ENCODE results near the gene NPIPB8.
A peak's percentile ranks its signal among the peaks of the same experiment; 100 is the strongest.
"Not testable (repeated sequence)": the region's sequence is repeated elsewhere in the genome, so short reads cannot be mapped to it uniquely, and the experiment has no call there.

The NPIPB8 gene

GRCh38 chr16:28637765-28638164 lies at the start of gene NPIPB8:
Gene NPIPB8, plus strand, starts transcription at chr16:28638065. Its CDS starts 296 bp downstream, at chr16:28638361.
- in situ Hi-C loops (cut with MboI; ENCODE audit: low sequenced_read_pairs); H3K9me3 ChIP-seq; H3K4me3 ChIP-seq; DNase-seq (ENCODE audit: low spot score in 2 of 2); H3K36me3 ChIP-seq (replicated peaks); H3K27me3 ChIP-seq (ENCODE audit: low read depth); H3K4me1 ChIP-seq: not testable (repeated sequence)

DNA sequence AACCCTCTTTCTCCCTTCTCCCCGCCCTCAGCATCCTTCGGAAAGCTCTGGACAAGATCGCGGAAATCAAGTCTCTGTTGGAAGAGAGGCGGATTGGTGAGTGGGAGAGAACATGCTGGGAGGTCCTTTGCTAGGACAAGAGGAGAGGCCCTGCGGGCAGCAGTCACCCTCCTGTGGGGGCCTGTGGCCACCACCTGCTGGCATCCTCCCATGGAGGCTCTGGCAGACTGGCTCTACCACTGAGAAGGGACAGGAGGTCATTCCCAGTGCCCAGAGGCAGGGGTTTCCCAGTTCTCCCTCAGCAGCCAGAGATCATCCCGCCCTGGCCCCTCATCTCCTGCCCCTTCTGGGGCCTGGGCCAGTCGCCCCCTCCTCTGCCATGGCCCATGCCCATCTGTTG lies 48.8 kb upstream of the NPIPB8 start:
- in situ Hi-C loops (cut with MboI; ENCODE audit: low sequenced_read_pairs): loop anchor here (25.0 kb wide), 1 partner anchor 277 kb away; no protein-coding TSS in a partner anchor
- no peaks in the 10 kb centered on the region for H3K9me3 ChIP-seq
- H3K4me1 ChIP-seq: no peaks in the 10 kb centered on the region
- H3K36me3 ChIP-seq (replicated peaks): no peaks in the 10 kb centered on the region; the same call in 1 of the 2 replicates
- H3K4me3 ChIP-seq: no peak overlapping the region
- H3K27me3 ChIP-seq (ENCODE audit: low read depth): no peaks in the 10 kb centered on the region
- DNase-seq (ENCODE audit: low spot score in 2 of 2): no peak

- no peaks in the 10 kb centered on the region for H3K27me3 ChIP-seq (ENCODE audit: low read depth)
- no peaks in the 10 kb centered on the region; the same call in 1 of the 2 replicates for H3K36me3 ChIP-seq (replicated peaks)
- DNase-seq (ENCODE audit: low spot score in 2 of 2): no peak
- H3K4me3 ChIP-seq: no peak overlapping the region
- no peaks in the 10 kb centered on the region for H3K9me3 ChIP-seq
- no peaks in the 10 kb centered on the region for H3K4me1 ChIP-seq
- in situ Hi-C loops (cut with MboI; ENCODE audit: low sequenced_read_pairs): loop anchor here (25.0 kb wide), 1 partner anchor 278 kb away; no protein-coding TSS in a partner anchor
Observed at GRCh38 chr16:28589930-28590329, 47.9 kb upstream of the NPIPB8 start.

- Histone ChIP-seq H3K9me3 (no peaks in the 10 kb centered on the region), H3K4me3 (no peak overlapping the region), H3K36me3 (replicated peaks) (no peaks in the 10 kb centered on the region; the same call in 1 of the 2 replicates), H3K27me3 (ENCODE audit: low read depth) (no peaks in the 10 kb centered on the region), H3K4me1 (no peaks in the 10 kb centered on the region)
- DNase-seq (ENCODE audit: low spot score in 2 of 2): no peak
- in situ Hi-C loops (cut with MboI; ENCODE audit: low sequenced_read_pairs): loop anchor here (25.0 kb wide), 1 partner anchor 278 kb away; no protein-coding TSS in a partner anchor
Observed at GRCh38 chr16:28590384-28591340, 47.2 kb upstream of the NPIPB8 start.

DNA sequence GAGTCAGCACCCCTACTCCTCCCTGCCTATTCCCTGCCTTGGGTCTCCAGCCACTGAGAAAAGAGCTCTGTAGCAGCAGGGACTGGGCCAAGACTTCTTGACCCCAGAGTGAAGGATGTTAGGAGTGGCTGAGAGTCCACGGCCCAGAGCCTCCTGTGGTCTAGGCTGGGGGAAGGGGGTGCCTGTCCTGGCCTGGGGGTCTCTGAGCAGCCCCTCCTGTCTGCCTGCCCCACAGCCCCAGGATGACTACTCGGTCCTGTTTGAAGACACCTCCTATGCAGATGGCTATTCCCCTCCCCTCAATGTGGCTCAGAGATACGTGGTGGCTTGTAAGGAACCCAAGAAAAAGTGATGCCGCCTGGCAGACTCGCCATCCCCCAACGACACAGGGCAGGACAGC lies 46.5 kb upstream of the NPIPB8 start:
- in situ Hi-C loops (cut with MboI; ENCODE audit: low sequenced_read_pairs): loop anchor here (25.0 kb wide), 1 partner anchor 279 kb away; no protein-coding TSS in a partner anchor
- H3K4me3 ChIP-seq: no peak overlapping the region

DNA sequence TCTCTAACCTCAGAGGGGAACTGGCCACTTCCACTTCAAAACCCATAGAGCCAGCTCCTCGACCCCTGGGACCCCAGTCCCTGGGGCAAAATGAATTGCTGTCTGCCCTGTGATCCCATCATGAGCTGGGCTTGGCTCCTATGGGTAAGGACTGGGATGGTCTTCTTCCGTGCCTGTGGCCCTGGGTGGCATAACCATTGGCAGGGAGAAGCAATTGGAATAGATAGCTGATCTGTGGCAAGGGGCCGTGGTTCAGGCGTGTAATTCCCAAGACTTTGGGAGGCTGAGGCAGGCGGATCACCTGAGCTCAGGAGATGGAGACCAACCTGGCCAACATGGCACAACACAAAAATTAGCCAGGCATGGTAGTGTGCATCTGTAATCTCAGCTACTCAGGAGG lies 45.4 kb upstream of the NPIPB8 start:
- no peak for DNase-seq (ENCODE audit: low spot score in 2 of 2)
- no peaks in the 10 kb centered on the region for H3K9me3 ChIP-seq
- in situ Hi-C loops (cut with MboI; ENCODE audit: low sequenced_read_pairs): loop anchor here (25.0 kb wide), 1 partner anchor 280 kb away; no protein-coding TSS in a partner anchor

More for the DNA sequence above, 46.5 kb upstream of the NPIPB8 start:
- H3K4me1 ChIP-seq: no peaks in the 10 kb centered on the region
- no peaks in the 10 kb centered on the region for H3K27me3 ChIP-seq (ENCODE audit: low read depth)
- H3K9me3 ChIP-seq: no peaks in the 10 kb centered on the region
- DNase-seq (ENCODE audit: low spot score in 2 of 2): no peak
- H3K36me3 ChIP-seq (replicated peaks): no peaks in the 10 kb centered on the region; the same call in 1 of the 2 replicates

DNA sequence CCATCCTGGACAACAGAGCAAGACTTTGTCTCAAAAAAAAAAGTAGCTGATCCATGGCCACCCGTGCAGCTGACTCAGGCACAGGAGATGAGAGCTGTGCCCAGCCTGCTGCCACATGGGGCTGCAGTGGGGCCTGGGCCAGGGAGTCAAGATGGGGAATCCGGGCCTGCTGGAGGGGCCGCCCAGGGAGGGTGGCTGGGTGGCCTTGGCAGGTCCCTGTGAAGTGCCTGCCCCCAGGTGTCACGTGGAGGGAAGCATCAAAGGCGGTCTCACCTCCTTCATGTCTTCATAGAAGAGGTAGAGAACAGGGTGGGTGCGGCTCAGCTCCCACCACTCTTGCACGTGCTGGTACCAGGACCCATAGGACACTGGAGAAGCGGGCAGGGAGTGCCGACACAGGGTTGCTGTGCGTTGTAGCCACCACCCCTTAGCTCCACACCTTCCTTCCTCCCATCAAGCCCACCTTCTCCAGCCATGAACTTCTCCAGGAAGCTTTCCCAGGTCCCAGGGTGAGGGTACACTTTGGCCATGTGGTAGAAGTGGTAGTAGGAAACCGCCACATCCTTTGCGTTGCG lies 44.8 kb upstream of the NPIPB8 start:
- no peak for DNase-seq (ENCODE audit: low spot score in 2 of 2)
- H3K36me3 ChIP-seq (replicated peaks): no peaks in the 10 kb centered on the region; the same call in 1 of the 2 replicates
- in situ Hi-C loops (cut with MboI; ENCODE audit: low sequenced_read_pairs): loop anchor here (25.0 kb wide), 1 partner anchor 281 kb away; no protein-coding TSS in a partner anchor

More for the DNA sequence above, 45.4 kb upstream of the NPIPB8 start:
- Histone ChIP-seq H3K4me3 (no peak overlapping the region), H3K27me3 (ENCODE audit: low read depth) (no peaks in the 10 kb centered on the region), H3K36me3 (replicated peaks) (no peaks in the 10 kb centered on the region; the same call in 1 of the 2 replicates), H3K4me1 (no peaks in the 10 kb centered on the region)

DNA sequence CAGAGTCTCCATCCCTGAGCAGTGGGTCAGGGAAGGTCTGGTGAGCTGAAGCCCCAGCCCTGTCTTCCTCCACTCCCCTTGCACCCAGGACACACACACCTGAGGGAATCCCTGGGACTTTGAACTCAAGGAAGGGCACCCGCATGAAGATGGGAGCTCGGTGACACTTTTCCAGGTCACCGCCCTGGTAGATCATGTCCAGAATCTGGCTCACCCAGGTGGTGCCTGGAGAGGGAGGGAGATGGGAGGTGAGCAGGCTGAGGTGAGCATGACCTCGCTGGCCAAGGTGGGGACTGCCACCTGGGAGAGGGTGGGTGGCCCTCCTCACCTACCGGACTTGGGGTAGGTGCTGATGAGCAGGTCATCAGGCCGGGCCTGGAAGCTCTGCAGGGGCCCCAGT lies 42.4 kb upstream of the NPIPB8 start:
- H3K9me3 ChIP-seq; H3K4me1 ChIP-seq; DNase-seq (ENCODE audit: low spot score in 2 of 2); H3K36me3 ChIP-seq (replicated peaks); H3K4me3 ChIP-seq; H3K27me3 ChIP-seq (ENCODE audit: low read depth): not testable (repeated sequence)
- in situ Hi-C loops (cut with MboI; ENCODE audit: low sequenced_read_pairs): loop anchor here (25.0 kb wide), 1 partner anchor 283 kb away; no protein-coding TSS in a partner anchor

More for the DNA sequence above, 44.8 kb upstream of the NPIPB8 start:
- no peaks in the 10 kb centered on the region for H3K27me3 ChIP-seq (ENCODE audit: low read depth)
- H3K9me3 ChIP-seq: no peaks in the 10 kb centered on the region
- no peak overlapping the region for H3K4me3 ChIP-seq
- H3K4me1 ChIP-seq: no peaks in the 10 kb centered on the region

GRCh38 chr16:28596115-28596630 lies 41.7 kb upstream of the NPIPB8 start:
- Histone ChIP-seq H3K4me3 (no peak overlapping the region), H3K27me3 (ENCODE audit: low read depth) (no peaks in the 10 kb centered on the region), H3K9me3 (no peaks in the 10 kb centered on the region), H3K4me1 (no peaks in the 10 kb centered on the region), H3K36me3 (replicated peaks) (no peaks in the 10 kb centered on the region)
- DNase-seq (ENCODE audit: low spot score in 2 of 2): no peak
- in situ Hi-C loops (cut with MboI; ENCODE audit: low sequenced_read_pairs): loop anchor here (25.0 kb wide), 1 partner anchor 284 kb away; no protein-coding TSS in a partner anchor

GRCh38 chr16:28596840-28597691 lies 40.8 kb upstream of the NPIPB8 start, which contains the start of gene SULT1A2:
Gene SULT1A2, minus strand, starts transcription at chr16:28597050. Its CDS starts 1,120 bp downstream, at chr16:28595930.
- Histone ChIP-seq H3K9me3 (no peaks in the 10 kb centered on the region), H3K36me3 (replicated peaks) (no peaks in the 10 kb centered on the region), H3K4me1 (no peaks in the 10 kb centered on the region), H3K4me3 (no peak within 1 kb of the TSS), H3K27me3 (ENCODE audit: low read depth) (no peaks in the 10 kb centered on the region)
- DNase-seq (ENCODE audit: low spot score in 2 of 2): no peak
- in situ Hi-C loops (cut with MboI; ENCODE audit: low sequenced_read_pairs): loop anchor here (25.0 kb wide), 1 partner anchor 285 kb away; no protein-coding TSS in a partner anchor

DNA sequence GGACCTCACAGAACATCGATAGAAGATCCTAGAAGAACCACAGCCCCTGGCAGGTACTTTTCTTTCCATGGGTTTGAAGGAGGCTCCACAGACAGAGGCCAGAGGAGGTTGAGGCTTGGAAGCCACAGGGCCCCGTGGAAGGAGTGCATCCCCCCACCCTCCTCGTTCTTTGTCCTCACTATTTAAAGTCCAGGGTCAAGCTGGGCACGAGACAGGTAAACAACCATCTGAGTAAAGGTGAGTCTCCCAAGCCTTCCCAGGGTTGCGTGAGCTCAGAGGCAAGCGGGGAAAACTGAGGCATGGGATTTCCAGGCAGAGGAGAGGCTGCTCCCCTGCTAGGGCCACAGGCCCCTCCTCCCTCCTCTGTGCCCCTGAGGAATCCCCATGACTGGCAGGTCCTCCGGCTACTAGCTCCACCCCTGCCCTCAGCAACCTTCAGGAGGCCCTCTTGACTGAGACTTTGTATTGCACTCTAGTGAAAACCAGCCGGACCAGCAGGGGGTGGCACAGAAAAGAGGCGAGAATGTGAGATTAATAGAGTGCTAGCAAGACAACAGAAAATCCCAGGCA lies 40.1 kb upstream of the NPIPB8 start:
- Histone ChIP-seq H3K36me3 (replicated peaks) (no peaks in the 10 kb centered on the region), H3K4me3 (no peak overlapping the region), H3K9me3 (no peaks in the 10 kb centered on the region), H3K27me3 (ENCODE audit: low read depth) (no peaks in the 10 kb centered on the region), H3K4me1 (no peaks in the 10 kb centered on the region)
- in situ Hi-C loops (cut with MboI; ENCODE audit: low sequenced_read_pairs): loop anchor here (25.0 kb wide), 1 partner anchor 285 kb away; no protein-coding TSS in a partner anchor
- DNase-seq (ENCODE audit: low spot score in 2 of 2): peak; percentile 54 to 79
